HG02938 (cell line): ENCODE results near the gene SLC23A1.

Experiments
- ATAC-seq: cut with Tn5 transposase; IDR thresholded peaks from one replicate; pipeline ENCODE4 v1.9.1; 2021; ENCODE audit warnings: mild to moderate bottlenecking, moderate library complexity; ENCODE audit not compliant: unreplicated experiment

Gene SLC23A1

DNA sequence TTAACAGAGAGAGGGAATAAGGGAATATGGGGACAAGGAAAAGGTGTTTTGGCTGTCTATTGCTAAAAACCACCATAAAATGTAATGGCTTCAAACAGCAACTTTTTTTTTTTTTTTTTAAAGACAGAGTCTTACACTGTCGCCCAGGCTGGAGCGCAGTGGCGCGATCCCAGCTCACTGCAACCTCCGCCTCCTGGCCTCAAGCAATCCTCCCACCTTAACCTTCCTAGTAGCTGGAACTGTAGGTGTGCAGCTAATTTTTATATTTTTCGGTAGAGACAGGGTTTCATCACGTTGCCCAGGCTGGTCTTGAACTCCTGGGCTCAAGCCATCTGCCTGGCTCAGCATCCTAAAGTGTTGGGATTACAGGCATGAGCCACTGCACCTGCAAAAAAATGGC is 25.1 kb upstream of the SLC23A1 start:
- no peak for ATAC-seq

DNA sequence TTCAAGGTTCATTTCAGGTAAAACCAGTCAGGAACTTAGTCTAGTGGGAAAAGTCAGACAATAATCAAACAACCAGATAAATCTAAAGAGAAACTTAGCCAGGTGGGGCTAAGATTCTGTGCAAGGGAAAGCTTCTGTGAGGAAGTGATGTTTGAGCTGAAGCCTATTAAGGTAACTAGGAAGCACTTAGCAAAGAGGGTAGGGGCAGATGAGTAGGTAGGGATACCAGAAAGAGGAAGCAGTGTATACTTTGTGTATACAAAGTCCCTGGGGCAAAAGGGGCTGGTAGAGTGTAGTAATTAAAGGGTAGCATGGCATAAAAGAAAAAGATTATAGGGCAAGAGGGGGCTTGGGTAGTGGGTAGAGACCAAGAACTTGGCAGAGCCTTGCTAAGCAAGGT is 24.4 kb upstream of the SLC23A1 start:
- ATAC-seq, result no peak

DNA sequence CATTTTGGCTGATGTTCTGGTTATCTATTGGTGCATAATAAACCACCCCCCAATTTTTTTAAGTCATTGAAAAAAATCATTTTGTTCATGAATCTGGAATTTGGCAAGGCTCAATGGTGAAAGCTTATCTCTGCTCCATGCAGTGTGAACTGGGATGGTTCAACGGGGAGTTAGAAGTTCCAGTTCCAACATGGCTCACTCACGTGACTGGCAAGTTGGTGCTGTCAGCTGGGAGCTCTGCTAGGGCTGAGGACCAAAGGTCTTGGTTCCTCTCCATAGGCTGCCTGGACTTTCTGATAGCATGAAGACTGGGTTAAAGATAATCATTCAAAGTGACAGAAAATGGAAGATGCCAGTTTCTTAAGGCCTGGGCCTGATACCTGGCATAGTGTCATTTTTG is 23.9 kb upstream of the SLC23A1 start:
- ATAC-seq, result no peak

DNA sequence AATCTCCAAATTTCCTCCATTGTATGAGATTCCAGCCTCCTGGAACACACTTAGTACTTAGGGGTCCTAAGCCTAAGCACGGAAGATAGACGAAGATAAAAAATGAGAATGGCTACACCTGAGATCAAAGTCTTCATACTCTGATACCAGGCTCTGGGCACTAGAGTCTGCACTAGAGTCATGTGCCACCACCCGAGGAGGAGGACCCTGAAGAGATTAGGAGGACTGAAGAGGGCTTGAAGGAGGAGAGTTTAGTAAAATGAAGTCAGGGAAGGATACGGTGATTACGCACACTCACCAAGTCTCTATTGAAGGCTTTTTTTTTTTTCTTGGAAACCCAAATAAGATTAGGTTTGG is 21.4 kb upstream of the SLC23A1 start:
- no peak for ATAC-seq

DNA sequence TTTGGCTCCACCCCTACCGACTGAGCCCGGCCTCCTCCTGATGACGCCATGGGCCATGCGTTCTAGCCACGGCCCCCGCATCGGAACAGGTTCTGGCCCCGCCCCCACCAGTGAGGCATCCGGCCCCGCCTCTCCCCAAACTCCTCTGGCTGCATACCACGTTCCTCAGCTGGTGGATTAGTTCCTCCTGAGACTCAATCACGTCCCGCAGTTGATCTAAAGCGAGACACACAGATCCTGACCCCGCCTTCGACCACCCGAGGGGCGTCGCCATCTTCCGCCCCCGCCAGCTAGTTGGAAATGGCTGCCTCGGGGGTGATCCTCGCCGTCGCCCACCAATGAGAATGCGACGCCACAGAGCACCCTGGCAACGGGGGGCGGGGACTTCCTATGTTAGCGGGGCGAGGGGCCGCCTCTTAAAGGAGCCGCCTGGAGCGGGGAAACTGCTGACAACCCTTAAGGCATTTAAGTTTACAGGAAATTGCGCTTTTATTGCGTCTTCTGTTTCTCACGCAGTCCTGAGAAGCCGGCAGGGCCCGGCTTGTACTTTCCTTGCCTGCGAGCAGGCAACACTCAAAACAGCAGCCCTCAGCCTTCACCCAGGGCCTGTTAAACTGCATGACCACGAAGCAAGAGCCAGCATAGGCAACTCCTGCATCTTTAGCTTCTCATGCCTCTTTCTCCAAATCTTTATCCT is 20.8 kb upstream of the SLC23A1 start, which contains the start of gene SPATA24:
SPATA24 (minus strand) TSS at position 303 of the 697 bp plus-strand sequence; CDS start at position 274, 29 bp downstream.
- ATAC-seq, result peak; percentile 78

DNA sequence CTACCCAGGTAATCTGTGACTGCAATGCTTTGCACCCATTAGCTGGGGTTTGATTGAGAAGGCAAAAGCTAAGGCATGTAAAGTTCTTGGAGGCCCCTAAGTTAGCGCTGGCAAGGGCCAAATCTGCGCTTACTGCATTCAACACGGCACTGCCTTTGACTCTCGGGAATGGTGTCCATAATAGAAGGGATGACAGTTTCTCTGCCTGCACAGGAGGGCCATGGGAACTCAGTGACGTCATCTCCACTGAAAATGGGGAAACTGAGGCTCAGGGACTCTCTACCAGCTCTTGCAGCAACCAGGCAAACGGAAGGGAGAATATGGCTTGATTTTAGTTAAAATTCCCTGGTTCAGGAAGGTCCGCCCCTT is 20.3 kb upstream of the SLC23A1 start:
- ATAC-seq, result peak; percentile 0

DNA sequence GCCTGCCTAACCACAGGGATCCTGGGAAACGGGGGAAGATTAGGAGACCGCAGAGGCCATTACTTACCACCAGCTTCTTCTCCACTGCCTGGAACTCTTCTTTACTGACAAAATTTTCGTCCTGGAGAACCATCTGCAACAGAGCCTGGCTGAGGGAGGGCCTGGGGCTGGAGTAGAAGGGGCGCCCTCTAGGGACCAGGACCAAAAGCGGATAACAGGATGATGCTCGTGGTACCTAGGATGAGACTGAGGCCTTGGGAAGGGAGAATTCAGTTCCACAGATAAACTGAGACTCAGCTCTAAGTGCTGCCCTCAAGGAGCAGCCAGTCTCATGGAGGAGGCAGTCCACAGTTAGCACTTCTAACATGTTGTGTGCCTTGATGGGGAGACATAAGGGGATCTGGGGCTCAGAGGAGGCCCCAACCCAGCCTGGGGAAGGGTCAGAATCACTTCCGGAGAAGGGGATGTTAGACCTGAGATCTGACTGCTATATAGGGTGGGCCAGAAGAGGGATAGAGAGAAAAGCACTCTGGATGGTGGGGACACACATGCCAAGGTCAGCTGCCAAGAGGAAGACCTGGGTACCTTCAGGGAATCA is 19.6 kb upstream of the SLC23A1 start:
- ATAC-seq, result no peak

DNA sequence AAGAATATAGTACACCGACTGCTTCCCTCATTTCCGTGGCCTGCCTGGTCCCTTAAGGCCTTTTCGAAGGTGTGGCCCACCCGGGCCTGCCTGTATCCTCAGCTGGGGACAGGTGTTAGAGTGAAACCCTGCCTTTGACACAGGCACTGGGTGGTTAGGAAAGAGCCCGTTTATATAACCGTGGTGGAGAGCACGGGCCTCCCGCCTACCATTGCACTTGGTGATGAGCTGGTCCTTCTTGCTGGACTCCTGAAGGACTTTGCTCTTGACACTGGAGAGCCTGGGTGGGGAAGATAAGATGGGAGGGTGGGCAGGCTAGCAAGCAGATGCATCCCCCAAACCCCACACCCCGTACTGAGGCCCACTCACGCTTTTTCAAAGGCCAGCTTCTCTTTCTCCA is 18.4 kb upstream of the SLC23A1 start:
- no peak for ATAC-seq

DNA sequence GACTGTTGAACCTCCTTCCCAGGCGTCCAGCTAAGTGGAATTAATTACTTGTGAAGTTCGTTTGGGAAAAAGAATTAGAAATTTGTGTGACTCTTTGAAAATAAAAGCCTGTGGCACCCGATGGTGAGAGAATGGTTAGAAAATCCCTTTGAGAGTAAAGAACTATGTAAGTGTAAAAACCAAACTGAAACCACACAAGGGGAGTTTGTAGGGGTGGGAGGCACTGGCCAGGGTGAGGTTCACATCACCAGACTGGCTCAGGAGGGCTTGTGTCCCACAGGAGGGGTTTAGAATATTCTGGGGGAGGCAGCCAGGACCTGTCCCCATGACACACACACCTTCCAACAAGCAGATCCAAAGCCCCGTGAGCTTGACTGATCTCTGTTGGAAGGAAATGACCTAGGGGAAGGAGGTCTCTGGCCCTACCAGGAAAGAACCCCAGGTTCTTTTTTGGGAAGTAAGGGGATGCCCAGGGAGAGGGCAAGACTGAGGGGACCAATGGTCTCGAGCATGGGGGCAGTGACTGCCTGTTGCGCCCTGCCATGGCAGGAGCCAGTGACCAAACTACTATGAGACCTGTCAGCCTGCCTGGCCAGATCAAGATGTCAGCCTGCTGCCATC is 16.5 kb upstream of the SLC23A1 start:
- no peak for ATAC-seq

DNA sequence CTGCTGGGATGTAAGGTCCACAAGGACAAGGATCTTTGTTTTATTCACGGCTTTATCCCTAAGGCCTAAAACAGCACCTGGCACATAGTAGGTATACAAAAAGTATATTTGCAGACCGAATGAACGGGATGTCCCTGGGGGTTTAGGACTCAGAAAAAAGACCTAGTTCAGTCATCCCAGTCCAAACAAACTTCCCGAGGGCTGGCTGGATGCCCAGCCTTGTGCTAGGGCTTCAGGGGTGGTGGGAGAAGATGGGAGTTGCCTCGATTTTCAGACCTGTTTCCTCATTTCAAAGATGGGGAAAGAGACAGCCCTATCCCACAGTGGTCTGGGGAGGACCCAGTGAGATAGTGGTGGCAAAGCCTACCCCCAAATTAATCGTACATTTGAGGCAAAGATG is 14.8 kb upstream of the SLC23A1 start:
- no peak for ATAC-seq

DNA sequence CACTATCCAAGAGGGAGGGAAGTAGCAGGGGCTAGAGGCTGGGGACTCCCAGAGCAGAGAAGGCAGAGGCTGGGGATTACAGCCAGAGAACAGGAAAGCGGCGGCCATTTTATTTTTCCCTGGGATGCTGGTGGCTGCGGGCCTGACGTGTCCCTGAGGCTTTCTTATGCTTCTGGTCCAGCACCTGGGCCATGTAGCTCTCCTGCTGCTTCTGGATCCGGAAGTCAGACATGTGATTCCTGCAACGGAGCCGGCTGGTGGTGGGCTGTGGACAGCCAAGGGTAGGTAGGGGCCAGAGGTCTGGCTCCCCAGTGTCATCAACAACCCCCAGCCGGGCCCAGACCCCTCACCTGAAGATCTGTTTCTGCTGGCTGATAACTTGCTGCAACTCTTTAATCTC is 13.6 kb upstream of the SLC23A1 start:
- ATAC-seq, result no peak

DNA sequence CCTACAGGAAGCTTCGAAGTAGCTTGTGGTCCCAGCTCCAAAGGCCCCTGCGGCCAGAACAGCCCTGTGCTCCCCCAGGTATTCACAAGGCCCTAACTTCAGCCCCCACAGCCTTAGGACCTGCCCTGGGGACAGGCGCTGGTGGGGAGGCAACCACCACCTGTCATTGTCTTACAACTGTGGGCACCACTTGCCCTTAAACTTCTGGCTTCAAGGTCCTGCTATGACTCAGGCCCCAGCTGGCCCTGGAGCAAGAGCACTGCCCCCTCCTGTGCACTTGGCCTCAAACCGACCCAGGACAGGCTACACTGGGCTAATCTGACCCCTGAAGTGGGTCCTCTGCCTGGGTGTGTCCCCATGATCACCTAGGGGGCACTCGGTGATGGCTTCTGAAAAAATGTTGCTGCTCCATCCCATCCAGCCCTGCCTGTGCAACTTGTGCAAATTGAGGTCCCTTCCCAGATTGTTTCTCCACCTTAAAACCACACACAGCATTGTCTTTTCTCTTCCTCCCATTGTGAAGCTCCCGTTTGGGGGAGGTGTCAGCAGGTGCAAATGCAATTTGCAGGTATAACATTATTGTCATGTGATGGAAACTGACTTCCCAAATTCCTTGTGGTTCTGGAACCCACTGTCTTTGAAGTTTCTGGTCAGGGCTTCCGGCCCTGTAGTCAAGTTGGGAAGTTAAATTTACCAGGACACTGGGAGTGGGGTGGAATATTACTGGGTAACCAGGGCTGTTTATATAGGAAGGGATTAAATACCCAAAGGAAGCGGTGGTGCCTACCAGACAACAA is 12.9 kb upstream of the SLC23A1 start:
- ATAC-seq, result no peak

DNA sequence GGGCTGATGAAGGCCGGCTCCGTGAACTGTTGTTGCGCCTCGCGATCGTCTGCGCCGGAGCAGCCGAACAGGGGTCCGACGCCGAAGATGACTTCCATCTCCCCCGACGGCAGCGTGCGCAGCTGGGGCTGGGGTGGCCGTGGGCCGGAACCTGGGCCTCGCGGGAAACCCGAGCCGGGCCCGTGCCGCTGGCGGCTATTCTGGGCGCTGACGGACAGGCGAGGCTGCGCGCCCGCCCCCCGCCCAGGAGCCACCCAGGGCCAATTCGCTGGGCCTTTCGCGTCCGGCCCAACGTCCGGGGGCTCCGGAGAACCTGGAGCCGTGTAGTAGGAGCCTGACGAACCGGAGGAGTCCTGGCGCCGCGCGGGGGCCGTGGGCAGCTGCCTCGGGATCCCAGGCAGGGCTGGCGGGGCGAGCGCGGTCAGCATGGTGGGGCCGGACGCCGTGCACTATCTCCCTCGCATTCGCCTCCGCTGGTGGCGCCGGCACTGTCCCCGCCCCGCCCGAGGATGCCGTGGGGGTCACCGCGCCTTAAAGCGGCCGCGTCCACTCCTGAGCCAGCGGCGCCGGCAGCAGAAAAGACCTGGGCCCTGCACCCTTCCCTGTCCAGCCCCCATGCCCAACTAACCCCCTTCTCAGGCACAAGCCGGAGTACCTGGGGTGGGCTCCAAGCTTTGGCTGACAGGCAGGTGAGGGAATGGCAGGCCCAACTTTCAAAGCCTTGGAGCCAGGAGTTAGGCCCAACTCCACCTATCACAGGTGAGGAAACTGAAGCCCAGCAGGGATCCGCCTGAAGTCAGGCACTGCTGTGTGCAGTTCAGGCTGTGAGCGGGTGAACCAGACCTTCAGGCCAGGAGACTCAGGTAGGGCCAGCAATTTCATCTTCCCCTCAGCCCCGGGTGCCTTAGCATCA is 11.8 kb upstream of the SLC23A1 start, which contains the start of gene PROB1:
PROB1 (minus strand) TSS at position 451 of the 913 bp plus-strand sequence; CDS start at position 428, 23 bp downstream.
- no peak for ATAC-seq

DNA sequence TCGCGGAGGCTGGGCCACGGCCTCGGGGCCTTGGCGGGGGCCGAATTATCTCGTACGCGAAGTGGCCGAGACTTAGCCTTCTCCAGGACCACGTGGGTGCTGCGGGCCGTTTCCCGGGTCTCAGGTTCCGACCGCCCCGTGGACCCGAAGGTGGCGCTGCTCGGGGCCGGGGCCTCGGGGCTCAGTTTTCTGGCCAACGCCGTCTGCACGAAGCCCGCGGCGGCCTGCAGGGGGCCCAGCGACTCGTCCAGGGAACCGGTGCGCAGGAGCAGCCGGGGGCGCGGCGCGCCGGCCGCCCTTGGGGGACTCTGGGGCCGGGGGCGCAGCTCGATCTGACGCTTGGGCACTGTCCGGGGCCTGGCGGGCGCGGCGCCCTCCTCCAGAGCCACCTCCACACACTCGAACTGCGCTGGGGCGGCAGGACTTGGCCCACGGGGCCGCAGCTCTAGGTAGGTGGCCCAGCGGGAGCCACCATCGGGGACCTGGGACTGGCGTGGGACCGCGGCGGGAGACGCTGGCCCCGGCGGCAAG is 11.1 kb upstream of the SLC23A1 start:
- no peak for ATAC-seq

DNA sequence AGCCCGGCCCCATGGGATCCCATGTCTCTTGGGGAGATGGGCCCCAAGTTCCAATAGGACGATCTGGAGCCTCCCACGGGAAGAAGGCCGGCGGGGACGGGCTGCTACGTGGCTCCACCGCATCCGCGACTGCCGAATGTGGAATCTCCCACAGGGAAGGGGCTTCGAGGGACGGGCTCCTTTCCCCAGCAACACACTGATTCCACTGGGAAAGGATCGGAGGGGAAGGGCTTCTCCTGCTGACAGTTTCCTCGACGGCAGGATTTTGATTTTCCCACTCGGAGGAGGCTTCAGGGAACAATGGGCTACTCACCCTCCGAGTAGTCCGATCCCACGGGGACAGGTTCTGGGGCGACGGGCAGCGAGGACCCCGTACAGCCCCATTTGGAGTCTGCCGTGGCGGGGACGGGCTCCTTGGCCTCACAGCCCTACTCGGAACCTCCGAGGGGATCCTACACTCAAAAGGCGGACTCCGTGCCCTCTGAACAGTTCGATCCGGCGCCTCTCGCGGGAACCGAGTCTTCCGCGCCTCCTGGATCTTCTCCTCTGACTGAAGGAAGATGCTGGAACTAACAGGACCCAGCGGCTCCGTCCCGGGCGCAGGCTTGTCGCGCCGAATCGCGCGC is 10.5 kb upstream of the SLC23A1 start:
- ATAC-seq, result no peak

DNA sequence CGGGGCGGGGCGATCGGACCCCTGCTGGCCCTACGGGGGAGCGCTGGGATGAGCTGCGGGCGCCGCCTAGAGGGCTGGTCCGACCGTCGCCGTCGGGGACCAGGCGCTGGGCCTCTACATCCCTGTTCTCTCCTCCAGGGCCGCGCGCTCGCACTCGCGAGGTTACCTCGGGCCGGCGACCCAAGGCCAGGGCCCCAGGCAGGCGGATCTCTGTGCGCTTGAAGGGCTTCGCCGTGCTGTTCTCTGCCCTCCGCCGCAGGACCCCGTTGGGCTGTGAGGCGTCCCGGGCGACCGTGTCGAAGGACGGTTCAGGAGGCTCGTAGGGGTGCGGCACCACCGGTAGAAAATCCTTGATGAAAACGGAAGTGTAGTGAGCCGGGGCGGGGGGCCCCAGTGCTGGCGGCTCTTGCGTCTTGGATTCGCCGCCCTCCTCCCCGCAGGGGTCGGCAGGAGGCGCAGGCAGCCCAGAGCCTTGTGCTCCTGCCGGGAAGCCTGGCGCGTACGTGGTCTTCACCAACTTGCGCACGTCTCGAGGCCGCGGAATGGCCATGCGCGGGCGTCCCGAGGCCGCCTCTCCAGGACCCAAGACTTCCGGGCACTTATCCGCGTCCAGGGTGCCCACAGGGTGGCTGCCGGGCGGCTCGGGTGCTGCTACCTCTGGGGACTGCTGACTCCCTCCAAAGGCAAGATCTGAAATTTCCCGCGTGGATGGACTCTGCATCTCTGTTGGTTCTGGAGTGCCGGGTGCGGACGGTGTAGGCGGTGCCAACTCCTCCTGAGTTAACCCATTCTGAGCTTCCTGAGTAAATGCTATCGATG is 9.8 kb upstream of the SLC23A1 start:
- peak; percentile 43 for ATAC-seq

DNA sequence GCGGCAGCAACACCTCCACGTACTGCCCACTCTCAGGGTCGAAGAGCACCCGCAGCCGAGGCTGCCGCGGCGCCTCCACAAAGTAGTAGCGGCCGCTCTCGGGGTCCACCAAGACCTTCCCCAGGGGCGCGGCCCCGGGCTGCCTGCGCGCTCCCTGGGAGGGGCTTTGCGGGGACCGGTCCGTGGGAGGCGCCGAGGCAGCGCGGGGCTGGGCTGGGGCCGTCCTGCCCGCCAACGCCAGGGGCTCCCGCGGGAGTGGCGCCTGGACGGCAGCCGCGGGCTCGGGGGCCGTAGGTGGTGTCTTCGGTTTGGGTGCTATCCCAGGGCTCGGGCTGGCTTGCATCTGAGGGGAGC is 9.2 kb upstream of the SLC23A1 start:
- no peak for ATAC-seq

DNA sequence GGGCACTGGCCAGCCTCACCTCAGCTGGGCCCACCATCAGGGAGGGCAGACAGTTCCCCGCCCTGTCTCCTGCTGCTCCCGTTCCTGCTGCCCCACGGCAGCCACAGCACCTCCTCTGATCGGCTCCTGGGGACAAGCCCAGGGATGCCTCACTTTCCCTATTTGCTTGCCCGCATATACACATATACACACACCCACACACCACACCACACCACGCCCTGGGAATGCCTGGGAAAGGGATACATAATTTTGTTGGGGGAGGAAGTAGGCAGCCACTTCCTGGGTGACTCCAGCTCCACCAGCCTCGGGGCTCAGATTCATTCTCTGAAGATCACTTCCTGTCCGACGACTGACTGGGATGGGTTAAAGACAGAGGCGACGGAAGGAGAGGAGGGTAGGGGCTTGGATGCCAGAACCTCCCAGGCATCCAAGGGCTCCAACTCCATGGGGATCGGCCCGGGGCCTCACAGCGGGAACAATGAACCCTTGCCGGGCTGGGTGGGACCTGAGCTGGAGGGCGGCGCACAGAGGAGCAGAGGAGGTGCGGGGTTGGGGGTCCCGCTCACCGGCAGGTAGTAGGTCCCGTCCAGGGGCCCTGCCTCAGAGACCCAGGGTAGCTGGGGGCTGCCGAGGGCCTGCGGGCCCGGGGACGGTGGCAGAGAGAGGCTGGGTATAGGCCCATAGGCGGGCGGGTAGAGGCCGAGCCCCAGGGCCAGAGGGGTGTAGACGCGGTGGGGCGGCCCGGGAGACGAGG is 8.7 kb upstream of the SLC23A1 start:
- no peak for ATAC-seq
